ELF-1 (cell line): ENCODE results near the gene DTD1.

ENCODE experiments used
- DNase-seq: peaks from one replicate; pipeline ENCODE4 v3.0.0-alpha.2; 2016; ENCODE audit warnings: low read depth, low spot score

Gene DTD1

DNA sequence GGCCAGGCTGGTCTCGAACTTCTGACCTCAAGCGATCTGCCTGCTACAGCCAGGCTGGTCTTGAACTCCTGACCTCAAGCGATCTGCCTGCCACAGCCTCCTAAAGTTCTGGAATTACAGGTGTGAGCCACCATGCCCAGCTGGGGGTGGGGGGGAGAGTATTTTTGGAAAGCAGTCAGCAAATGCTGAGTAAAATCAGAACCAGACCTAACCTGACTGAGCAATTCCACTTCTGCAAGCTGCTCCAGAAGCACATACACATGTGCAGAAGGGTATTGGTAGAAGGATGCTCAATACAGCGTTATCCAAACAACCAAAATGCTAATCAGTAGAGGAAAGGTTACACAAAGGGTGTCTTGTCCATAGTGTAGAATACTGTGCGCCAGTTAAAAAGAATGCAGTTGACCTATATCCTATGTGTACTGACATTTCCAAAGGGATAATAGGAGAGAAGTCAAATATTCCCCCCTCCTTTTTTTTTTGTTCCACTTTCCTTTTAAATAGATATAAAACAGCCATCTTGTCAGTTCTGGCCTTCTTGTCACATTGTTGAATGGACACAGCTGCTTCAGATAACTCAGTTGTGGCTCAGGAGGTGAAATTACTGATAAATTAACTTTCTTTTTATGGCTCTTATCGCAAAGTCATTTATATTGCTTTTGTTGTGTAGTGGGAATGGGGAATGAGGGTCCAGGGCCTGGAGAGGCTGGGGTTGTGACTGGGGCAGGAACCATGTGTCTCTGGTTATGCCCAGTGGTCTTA lies 74.6 kb downstream of the DTD1 start:
- no peak for DNase-seq

DNA sequence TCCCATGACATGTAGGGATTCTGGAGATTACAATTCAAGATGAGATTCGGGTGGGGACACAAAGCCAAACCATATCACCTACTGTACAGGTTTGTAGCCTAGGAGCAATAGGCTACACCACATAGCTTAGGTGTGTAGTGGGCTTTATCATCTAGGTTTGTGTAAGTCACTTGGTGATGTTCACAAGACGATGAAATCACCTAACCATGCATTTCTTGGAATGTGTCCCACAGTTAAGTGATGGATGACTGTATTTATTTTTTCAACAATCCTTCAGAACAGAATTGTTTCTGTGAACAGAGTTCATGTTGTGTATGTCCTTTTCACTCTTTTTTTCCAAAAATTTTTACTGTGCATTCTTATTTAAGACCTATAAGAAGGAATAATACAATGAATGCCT lies 76.1 kb downstream of the DTD1 start:
- DNase-seq = no peak

- no peak for DNase-seq
Measured at GRCh38 chr20:18665135-18665534, 77.3 kb downstream of the DTD1 start.

- DNase-seq = no peak
Measured at GRCh38 chr20:18666803-18667415, 79.1 kb downstream of the DTD1 start.

- peak; percentile 76 for DNase-seq
Measured at GRCh38 chr20:18669241-18670019, 81.6 kb downstream of the DTD1 start.

- no peak for DNase-seq
Measured at GRCh38 chr20:18671203-18671710, 83.4 kb downstream of the DTD1 start.

DNA sequence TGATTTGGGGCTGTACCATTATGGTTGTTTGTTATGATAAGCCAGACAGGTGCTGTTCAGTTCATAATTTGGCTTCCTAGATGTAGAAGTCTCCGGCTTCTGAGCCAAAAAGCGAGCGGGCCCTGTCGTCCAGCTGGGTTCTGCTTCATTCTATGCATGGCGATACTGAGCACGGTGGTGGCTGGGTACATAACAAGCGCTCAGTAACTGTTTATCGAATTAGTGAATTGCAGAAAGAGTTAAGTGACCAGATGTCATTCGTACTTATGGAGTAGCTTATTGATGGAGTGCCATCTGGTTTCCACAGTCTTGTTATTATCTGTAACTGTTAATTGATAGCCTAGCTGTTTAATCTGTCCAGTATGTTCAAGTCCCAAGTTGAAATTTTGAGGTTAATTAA lies 85.0 kb downstream of the DTD1 start:
- DNase-seq = no peak

- DNase-seq = no peak
Measured at GRCh38 chr20:18676396-18676795, 88.5 kb downstream of the DTD1 start.

DNA sequence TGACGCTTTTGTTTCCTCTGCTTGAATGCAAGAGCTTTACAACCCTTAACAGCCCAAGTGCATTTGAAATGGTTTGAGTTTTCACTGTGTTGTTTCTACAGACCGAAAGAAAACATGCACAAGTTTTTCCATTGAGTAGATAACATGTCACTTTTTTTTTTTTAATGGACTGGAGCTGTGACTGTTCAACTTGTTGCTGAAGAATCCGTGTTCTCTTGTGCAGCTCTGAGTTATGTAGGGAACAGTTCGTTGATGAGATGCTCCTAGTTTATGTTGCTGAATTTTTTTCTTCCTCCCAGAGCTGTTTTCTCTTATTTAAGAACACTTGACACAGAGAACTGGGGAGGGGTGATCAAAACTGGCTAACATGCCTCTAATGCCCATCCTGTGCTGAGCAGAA lies 89.3 kb downstream of the DTD1 start:
- no peak for DNase-seq

GRCh38 chr20:18678549-18679419 lies 90.9 kb downstream of the DTD1 start:
- DNase-seq = no peak

DNA sequence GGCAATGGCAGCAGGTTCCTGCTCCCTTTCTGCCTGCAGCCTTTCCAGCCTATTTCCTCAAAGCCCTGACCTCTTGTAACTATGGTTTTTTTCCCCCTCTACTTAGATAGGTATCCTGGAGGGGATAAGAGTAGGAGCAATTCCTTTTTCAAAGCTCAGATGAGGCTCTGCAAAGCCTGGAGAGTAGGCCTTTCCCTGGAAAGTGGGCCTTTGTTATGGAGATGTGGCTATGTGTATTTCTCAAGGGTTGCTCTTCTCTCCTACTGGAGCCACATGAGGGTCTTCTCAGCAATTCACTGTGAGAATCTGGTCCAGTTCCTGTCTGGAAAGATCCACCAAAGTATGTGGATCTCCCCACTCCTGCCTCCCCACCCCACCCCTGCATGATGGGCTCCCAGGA lies 96.0 kb downstream of the DTD1 start:
- DNase-seq = peak; percentile 80

DNA sequence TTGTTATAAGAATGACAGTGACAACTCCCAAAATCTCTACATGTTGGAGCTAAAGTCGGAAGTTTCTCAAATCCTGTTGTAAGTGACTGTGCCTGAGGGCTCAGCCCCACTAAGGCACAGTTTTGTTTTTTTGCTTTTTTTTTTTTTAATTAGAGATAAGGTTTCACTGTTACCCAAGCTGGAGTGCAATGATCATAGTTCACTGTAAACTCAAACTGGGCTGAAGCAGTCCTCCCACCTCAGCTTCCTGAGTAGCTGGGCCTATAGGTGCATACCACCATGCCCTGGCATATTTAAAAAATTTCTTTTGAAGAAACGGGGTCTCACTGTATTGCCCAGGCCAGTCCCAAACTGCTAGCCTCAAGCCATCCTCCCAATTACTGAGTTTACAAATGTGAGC lies 96.9 kb downstream of the DTD1 start:
- DNase-seq = no peak

GRCh38 chr20:18685406-18685805 lies 97.6 kb downstream of the DTD1 start:
- no peak for DNase-seq

- DNase-seq = no peak
Measured at GRCh38 chr20:18686696-18687095, 98.8 kb downstream of the DTD1 start.

DNA sequence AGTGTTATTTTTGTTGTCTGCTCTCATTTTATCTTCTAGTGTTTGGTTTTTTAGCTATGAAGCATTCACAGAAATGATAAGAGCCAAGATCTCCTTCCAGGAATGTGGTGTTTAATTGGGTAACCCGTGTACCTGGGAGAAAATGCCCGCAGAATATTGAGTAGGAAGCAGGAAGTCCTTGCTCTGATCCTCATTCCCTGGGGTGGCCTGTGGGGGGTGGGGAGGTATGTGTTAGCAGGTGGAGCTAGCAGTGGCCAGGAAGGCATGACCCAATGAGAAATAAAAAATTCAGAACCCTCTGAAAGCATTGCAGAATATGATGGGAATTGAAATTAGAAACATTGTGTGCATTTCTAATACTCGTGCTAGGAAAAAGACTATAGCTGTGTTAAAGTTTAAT lies 100.8 kb downstream of the DTD1 start:
- no peak for DNase-seq

DNA sequence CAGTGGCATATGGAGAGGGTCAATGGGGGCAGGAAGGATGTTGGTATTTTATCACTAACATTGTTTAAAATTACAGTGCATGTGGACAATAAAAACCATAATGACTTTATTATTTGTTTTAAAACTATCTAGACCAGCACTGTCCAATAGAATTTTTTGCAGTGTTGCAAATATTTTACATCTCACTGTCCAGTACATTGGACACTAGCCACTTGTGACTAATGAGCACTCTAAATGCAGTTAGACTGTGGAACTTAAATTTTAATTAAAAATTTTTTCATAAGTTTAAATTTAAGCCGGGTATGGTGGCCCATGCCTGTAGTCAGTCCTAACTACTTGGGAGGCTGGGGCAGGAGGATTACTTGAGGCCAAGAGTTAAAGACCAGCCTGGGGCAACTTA lies 101.7 kb downstream of the DTD1 start:
- DNase-seq = no peak

GRCh38 chr20:18692447-18692846 lies 104.6 kb downstream of the DTD1 start:
- DNase-seq = no peak

DNA sequence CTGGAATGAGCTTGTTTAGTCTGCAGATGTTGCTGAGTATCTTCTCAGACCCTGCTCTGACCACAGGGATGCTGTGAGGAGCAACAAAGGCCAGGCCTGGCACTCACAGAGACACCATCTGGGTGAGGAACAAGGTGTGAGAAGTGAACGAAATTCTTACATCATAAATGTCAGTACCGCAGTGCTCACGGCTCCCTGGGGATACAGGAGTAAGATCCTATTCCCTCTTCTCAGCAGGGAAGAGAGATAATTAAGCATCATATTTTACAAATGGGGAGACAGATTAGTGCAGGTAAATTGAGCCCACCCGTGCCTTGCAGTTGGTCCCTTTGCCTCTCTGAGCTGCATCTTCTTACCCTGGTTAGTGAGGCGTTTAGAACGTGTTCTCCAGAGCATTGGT lies 106.2 kb downstream of the DTD1 start:
- no peak for DNase-seq

DNA sequence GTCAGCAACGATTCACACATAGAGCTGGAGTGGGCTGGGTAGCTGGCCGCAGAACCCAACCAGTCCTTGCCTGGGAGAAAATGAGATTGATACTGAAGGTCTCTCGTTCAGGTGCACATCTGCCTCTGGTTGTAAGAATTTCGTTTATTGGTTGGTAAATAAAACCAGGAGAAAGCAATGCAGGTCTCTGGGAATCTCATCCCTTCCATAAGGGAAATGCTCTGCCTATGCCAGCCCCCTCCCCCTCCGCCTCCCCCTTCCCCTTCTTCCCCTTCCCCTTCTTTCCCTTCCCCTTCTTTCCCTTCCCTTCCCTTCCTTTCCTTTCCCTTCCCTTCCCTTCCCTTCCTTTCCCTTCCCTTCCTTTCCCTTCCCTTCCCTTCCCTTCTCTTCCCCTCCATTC lies 107.3 kb downstream of the DTD1 start:
- no peak for DNase-seq

DNA sequence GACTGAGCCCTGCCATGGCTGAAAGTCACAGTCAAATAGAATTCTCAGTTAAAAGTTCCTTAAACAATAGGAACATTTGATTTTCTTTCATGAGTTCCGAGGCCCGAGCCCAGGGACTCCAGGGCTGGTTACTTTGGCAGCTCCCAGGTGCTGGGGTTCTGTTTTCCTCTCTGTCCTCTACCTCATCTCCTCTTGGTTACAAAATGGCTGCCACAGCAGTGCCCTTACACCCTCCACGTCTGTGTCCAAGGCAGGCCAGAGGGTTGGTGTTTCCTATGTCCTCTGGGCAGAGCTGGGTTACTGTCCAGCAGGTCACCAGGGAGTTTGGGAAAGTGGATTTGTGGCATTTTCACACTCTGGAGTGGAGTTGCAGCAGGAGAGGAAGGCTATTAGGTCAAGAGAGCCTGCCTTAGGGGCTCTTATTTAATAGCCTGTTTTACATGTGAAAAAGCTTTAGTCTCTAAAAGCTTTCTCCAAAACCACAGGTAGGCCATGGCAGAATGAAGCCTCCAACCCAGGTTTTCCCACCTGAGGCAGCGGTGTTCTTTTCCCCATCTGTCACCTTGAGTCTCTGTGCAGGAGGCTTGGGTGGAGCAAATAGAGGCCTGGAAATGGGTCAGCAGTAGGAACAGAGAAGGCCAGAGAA lies 111.0 kb downstream of the DTD1 start:
- peak; percentile 68 for DNase-seq

GRCh38 chr20:18701969-18702368 lies 114.1 kb downstream of the DTD1 start:
- DNase-seq = no peak
